Cerebellar nuclear complex (tissue), 1 donor: Measurements from ENCODE around the gene SORBS1.

Source experiments
- DNase-seq, 2 experiments: peaks; one replicate each; lab custom pipeline; 2025; lab: John Stamatoyannopoulos, UW

Gene SORBS1

DNA sequence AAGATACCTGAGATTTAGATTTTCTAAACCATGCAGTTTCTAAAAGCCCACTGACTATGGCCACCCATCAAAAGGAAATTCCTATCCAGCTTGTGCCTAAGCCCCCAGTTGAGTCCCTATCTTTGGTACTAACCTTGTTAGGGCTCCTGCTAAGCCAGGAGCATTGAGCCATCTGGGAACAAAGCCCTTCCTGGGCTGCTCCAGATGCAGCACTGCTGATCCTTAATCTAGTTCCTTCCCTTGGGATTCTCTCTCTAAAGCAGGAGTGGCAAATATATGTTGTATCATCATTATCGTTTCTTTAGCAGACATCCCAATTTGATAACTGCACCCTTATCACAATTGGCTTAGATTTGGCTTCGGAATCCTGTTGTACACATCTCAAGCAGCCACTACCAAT is 245.7 kb downstream of the SORBS1 start:
- no peak for DNase-seq

DNA sequence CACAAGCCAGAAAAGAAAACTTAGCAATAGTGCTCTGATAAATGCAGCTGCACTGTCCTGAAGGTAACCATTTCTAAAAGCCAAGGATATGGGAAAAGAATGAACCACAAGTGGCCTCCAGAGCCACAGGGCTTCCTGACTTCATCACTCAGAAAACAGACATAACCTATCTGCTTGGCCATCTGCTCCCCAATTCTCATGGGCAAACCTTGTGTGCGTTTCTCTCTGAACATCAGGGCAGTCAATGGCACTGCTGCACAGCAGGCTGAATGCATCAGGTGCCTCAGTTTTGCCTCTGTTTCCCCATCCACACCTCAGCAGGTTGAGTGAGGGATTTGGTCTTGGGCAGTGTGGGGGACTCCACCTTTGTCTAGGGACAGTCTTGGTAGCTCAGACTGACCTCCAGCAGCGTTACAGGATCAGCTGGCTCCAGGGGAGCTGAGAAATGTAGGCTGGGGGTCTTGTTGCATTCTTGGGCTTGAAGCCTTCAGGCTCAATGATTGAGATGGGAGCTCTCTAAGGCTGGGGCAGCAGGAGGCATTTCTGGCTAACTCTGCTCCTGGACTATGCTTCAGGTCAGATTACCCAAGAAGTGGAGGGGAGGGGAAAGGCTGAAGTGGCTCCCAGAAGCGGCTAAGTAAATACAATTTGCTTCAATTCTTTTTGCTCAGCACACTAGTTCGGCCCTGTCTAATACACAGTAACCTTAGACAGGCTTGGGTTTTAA is 246.8 kb downstream of the SORBS1 start:
- no peak for DNase-seq

DNA sequence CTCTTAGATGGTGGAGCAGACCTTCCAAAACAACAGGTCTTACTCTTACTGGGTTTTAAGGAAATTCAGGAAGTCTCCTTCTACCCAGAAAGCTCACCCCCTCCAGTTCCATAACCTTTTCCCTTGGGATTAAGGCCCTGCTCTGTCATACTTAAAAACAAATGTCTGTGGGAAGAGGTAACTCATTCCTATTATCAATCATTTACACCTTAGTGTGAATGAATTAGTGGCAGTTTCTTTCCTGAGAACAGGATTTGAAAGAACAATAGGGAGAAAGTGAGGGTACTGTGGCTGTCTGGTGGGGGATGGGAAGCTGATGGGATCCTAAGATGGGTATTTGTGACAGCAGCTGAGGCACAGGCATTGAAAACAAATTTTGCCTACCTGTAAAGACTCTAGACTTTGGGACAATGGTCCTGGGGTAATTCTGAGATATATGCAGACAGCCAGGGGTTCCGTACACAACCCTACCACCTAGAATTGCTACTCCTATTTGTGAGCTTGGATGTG is 248.1 kb downstream of the SORBS1 start:
- no peak for DNase-seq

DNA sequence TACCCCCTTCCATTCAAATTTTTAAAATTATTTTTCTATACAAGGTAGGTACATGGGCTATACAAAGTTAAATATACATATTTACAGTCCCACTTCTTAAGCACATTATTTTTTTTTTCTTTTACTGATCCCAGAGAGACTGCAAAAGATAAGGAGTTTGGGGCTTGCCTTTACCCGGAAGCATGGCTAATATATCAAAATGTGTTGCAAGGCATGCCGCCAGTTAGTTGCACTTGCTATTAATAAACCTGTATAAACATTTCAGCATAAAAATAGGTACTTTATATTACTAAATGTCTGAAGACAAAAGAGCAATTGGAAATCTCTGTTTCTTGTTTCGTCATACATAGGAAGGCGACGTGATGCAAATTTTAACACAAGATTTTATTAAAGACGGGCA is 248.9 kb downstream of the SORBS1 start:
- no peak for DNase-seq

DNA sequence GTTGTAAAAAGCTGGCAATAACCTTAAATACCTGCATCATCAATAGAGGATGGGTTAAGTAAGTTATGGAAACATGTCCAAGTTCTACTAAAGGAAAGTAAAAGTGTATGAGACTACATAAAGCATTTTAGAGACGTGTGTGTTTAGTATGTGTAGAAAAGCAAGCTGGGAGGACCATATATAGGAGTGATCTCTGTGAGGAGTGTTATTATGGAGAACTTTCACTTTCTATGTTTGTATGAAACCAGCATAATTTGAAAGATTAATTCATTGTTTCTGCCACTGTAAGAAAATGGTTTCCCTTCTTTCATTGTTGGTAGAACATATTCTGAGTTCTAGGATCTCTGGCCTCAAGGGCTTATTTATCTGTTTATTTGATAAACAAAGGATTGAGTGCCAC is 251.2 kb downstream of the SORBS1 start:
- DNase-seq: no peak

DNA sequence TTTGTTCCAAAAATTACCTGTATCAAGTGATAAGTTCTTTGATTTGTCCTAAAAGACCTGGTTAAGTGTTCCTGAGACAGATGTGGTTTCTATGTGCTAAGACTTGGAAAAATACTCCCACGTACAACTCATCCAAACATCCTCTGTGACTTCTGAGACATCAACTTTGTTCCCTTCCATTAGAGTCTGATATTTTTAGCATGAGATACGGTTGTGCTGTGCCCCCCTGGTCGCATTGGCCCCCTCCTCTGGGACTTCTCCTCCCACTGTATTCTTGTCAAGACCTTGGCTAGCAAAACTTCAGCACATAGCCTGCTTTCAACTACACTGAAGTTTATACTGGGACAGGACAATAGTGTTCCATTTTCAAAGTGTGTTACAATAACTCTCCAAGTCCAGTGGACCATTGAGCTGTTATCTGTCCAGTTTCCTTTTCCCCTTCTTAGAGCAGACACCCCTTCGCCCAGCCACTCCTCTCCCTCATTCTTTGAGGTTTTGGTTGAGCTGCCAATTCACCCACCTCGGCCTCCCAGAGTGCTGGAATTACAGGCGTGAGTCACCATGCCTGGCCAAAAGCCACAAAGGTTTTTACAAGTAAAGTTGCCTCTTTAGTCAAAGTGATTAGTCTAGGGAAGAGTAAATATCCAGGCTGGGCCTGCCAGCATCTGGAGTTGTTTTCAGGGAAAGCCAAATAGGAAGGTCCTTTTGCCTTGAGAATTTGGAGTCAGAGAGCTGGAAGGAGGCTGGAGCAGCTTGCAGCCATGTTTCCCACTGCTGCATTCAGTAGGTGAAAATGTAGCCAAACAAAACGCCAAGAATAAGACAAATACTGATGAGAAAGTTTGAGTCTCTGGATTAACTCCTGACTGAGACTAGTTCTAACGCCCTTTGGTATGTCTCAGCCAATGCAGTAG is 252.5 kb downstream of the SORBS1 start:
- DNase-seq: no peak

DNA sequence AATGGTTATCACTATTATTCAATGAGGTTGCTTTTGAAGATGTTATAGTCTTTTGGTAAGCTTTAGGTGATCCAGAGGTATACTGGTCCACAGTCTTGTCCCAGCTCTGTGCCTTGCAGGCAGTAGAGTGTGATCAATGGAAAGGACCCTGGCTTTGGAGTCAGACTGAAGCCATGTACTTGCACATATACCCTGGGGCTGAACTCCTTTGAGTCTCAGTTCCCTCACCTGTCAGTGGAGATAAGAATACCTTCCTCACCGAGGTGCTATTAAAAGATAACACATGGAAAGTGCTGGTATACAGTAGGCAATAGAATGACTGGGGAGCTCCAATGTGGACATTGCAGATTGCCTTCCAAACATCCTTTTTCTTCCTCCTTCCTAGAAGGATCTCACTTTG is 254.3 kb downstream of the SORBS1 start:
- no peak for DNase-seq

DNA sequence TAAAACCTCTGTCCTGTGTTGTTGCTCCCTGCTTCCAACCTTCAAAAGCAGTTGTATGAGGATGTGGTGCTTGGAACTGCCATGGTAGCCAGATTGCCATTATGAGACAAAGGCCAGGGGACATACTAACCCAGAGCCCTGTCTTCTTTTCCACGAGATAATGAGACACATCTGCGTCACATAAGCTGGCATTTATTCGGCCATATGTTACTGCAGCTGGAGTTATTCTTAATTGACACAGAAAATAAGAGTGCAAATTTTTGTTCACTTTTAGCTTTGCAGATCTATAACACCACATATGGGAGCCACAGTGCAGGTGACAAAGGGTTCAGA is 254.9 kb downstream of the SORBS1 start:
- no peak for DNase-seq

DNA sequence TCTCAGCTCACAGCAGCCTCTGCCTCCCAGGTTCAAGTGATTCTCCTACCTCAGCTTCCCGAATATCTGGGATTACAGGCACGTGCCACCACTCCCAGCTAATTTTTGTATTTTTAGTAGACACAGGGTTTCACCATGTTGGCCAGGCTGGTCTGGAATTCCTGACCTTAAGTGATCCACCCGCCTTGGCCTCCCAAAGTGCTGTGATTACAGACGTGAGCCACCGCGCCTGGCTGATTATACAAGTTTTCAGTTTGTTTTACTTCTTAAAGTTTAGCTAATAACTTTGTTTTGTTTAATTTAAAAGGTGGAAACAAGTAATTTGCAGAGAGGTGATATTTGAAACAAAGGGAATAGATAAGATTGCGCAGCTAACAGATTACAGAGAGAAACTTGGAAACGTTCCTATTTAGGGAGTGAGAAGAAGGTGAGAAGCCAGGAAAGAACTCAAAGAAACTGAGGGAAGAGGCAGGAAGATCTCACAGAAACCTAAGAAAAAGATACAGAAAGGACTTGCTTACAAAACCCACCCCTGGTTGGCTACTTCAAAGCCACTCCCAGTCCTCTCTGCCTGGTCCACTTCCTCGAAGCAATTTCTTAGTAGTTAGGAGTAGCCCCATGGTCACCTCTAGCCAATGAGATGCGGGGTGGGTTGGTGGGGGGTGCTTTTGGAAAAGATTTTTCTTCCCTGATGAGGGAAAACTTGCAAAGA is 255.4 kb downstream of the SORBS1 start:
- no peak for DNase-seq

DNA sequence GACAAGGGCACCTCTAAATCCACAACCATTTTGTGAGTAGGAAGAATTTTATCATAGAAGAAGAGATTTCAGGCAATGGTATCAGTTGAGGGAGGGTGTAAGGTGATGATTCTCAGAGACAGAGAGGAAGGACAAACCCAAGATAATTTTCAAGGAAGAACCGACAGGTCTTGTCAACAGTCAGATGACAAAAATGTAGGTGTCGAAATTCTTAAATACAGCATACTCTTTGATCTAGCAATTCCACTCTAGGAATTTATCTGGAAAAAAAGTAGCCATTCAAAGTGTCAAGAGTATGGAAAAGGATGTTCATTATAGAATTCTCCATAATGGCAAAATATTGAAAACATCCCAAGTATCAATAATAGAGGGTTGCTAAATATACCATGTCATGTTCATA is 256.2 kb downstream of the SORBS1 start:
- DNase-seq: no peak

DNA sequence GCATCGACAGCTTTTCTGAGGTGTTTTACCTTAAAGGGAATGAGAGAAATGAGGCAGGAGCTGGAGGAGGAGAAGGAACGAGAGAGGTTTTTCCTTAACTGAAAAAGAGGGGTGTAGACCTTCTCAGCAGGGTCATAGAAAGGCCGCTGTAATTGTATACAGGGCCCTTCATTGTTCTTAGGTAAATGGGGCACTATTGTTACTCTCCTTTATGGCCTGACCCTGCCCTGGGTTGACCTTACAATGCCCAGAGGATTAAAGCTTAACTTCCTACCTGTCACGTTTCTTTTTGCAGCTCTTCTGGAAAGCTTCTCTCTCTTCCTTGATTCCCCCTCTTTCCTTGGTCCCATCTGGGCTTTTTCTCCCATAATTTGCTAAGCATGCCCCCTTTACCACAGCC is 256.7 kb downstream of the SORBS1 start:
- DNase-seq: no peak

DNA sequence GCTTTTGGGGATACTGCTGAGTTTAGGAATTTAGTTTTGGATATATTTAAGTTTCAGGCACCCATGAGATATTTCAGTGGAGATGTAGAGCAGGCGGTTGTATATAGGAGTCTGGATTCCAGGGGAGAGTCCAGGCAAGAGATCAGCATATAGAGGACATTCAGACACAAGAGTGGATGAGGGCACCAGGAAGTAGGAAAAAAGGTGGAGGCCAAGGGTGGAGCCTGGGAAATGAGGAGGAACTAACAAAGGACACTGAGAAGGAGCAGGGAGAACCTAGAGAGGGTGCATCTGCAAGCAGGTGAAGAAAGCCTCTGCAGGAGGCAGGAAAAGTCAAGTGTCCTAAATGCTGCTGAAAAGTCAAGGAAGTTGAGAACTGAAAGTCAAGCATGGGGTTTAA is 257.2 kb downstream of the SORBS1 start:
- DNase-seq: no peak

DNA sequence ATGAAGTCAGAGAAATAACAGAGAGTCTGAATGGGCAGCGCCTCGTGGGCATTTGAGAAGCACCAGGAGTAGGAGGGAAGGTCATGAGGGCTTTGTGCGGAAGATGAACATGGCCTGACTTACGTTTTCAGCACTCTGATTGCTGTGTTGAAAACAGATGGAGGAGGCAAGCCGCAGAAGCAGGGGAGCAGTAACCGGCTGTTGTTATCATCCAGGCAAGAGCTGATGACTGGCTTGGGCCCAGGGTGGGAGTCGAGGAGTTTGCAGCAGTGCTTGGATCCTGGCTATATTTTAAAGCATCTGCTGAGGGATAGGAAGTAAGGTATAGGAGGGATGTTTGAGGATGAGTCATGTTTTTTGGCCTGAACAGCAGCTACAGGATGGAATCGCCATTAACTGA is 257.6 kb downstream of the SORBS1 start:
- no peak for DNase-seq

DNA sequence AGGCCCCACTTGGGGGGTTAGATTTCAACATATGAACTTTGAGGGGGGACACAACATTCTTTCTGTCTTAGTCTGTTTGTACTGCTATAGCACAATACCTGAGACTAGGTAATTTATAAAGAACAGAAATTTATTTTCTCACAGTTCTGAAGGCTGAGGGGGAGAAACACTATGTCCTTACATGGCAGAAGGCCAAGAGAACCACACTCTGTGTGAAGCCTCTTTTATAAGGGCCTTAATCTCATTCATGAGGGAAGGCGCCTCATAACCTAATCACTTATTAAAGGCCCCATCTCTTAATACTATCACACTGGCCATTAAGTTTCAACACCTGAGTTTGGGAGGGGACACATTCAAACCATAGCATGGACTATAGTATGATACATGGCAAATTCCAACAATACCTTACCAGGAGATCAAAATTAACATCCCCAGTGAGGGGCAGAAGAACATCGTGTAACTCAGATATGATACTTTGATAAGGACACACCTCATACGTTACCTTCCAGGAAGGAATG is 261.1 kb downstream of the SORBS1 start:
- no peak for DNase-seq

DNA sequence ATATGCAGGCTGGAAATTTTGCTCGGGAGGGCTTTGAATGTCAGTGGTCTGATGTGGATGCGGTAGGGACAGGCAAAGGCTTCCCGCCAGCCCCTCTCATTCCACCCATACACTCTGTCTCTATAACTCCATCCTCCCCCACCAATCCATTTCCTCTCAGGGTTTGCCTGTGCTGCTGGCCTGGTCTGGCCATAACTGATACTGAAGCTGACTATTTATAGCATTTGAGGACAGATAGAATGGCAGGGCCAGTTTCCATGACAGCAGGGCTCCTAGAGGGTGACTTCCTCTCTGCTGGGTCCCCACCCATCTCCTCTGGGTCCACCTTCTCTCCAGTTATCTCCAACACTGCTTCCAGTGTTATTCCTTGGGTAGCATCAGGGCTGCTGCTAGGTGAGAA is 263.8 kb downstream of the SORBS1 start:
- no peak for DNase-seq

DNA sequence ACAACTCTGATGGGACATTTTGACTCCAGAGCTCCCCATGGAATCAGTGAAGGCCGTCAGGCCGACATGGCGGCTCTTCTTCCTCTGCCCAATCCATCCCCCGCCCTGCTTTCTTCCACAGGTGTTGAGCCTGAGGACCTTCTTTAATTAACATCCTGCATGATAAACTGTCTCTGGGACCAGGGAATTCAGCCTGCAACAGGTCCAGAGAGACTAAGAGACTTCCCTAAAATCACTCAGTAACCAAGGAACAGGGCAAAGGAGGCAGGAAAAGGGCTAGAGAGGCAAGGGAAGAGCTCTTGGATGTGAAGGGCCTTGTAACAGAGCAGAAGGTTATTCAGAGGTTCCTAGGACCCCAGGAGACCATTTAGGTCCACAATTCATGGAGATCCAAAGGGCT is 264.4 kb downstream of the SORBS1 start:
- no peak for DNase-seq

DNA sequence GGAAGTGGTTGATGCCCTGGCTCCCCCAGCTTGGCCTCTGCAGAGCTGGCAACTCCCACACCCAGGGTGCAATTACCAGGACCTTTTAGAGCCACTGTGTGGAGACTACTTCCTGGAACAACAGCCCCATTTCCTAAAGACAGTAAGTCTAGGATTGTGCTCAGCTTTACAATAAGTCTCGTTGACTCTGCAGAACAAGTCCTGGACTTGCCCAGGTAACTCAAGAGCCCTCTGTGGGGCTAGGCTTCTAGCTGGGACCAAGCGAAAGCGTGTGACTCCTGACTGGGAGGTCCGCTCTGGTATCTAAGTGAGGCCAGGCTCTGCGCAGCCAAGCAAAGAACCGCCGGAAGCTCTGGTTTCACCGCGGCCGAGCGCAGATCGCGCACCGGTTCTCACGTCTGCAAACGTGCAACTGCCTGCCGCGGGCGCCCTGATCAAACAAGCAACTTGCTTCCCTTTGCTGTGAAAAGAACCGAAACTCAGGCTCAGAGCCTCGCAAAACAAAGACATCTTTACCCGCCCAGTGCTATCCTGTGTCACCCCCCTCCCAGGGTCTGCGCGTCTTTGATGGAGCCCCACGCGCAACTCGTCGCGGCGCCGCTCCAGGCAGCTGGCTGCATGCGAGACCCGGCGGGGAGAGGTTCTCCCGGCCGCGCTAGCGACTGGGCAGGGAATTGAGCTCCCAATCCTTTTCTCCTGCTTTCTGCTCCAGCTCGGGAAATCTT is 266.0 kb downstream of the SORBS1 start:
- no peak for DNase-seq

DNA sequence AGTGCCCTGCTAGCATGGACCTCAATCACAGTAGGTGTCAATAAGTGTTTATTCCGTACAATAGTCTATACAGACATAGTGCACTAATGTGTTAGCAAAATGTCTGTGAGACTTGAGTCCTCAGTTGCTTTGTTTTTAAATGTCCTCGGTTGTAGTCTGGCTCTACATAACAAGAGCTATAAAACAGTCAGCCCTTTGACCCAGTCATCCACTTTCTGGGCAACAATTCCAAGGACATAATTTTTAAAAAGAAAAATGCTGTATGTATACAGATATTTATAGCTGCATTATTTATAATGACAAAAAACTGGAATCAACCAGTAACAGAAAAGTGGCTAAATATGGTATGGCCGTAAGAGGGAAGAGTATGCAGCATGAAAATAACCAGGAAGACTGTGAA is 267.5 kb downstream of the SORBS1 start:
- DNase-seq: no peak

DNA sequence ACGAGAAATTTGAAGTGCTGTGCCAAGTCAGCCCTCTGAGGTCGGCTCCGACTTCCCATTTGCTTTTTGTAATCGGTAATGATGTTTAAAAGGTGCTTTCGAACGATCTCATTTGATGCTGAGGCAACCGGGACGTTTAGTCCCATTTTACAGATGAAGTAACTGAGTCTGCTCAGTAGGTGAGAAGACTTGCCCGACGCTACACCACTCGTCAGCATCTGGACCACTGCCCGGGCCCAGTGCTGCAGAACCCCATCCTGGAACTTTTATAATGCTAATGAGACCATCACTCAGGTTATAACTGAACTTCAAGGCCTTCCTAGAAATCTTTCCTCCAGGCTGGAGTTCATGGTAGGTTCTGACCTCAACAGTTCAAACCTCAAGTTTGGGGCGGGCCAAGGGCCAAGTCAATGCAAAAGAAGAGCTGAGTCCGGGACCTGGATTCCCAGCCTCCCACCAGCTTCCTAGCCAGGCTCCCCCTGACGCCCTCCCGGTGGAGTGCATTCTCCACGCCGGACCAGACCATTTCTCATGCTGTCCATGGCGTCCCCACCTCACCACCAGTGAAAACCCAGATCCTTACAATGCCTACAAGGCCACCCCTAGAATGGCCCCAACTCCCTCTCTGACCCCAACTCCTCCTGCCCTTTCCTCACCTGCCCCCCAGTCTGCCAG is 269.7 kb downstream of the SORBS1 start:
- DNase-seq: no peak

DNA sequence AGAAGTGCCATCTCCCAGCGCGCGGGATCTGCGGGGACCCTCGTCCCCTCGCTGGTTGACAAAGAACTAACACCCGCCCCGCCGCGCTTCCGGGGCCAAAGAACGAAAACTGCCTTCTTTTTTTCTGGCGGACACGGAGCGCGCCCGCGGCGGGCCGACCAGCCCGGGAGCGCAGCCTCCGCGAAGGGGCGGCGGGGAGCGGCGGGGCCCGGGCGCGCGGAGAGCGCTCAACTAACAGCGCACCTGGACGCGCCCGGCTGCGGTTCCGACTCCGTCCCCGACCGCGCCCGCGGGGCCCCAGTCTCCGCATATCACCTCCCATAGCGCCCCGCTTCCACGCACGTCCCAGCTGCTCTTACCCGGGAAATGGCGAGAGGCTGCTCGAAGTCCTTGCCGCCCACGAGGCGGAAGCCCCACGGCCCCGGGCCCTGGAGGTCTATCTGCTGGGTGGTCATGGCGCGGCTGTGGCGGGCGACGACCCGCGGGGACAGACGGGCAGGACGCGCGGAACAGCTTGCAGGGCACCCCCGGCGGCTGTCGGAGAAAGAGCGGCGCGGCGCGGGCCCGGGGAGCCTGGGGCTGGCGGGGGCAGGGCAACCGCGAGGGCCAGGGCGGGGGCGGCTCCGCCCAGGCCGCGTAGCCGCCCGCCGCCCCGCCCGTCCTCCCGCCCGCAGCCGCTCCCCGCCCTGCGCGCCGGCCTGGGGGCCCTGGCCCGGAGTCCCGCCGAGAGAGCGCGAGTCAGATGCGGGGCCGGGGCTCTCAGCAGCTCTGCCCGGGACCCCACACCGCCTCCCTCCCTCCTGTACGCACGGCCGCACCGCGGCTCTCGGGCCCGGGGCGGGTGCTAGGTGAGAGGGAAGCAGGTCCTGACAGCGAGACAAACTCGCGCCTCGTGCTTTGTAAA is 270.5 kb downstream of the SORBS1 start, which contains the start of gene PDLIM1:
Gene PDLIM1 (minus strand): TSS at position 543 of the 904 bp plus-strand sequence. CDS start 88 bp downstream, at position 455.
- DNase-seq: no peak
